ENCODE measurements around the gene AP1B1.
A peak's percentile ranks its signal among the peaks of the same experiment; 100 is the strongest.
"Not testable (repeated sequence)": the region's sequence is repeated elsewhere in the genome, so short reads cannot be mapped to it uniquely, and the experiment has no call there.

Gene AP1B1

DNA sequence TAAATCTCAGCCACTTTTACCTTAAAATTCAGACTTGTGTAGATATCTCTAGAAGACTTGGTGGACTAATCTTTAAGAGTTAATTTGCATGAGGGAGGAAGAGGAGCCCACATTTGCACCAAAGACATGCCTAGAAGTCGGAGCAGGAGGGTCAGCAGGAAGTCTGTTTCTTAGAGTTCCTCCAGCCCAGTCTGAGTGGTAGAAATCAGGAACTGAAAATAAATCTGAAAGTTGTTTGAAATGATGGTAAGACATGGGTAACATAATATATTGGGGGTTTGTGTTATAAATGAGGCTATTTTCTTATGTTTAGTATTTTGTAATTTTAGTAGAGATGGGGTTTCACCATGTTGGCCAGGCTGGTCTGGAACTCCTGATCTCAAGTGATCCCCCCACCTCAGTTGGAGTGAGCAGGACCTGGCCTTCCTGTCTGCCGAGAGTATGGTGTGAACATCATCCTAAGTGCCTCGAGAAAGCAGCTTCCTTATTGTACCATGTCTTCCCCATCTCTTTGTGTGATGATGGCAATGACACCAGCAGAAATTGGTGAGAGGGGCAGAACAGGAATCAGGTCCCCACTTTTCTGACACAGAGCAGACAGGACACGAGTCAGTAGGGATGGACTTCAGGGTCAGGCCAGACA is 23.3 kb upstream of the AP1B1 start:
- not testable (repeated sequence) for H3K9me3 ChIP-seq (replicated peaks; ENCODE audit: low read length); H3K36me3 ChIP-seq (ENCODE audit: insufficient read depth, low read length); H3K9ac ChIP-seq (ENCODE audit: low read depth, low read length); H3K4me3 ChIP-seq (ENCODE audit: low read length); H3K4me1 ChIP-seq (ENCODE audit: control insufficient read depth, insufficient read depth, low read length); H3K4me2 ChIP-seq (ENCODE audit: low read length); H3K27me3 ChIP-seq (ENCODE audit: control insufficient read depth, insufficient read depth, low read length)

DNA sequence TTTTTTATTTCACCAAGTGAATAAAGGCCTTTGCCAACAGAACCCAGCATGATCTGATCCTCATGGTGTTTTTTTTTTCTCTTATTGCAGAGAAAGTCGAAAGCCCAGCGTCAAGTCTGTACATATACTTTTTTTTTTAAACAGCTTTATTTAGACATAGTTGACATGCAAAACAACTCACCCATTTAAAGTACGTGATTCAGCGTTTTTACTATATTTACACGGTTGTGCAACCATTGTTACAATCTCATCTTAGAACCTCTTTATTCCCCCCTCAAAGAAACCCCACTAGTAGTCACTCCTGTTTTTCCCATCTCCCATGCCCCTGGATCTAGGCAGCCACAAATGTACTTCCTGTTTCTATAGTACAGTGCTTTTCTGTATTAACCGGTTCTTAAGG is 20.6 kb upstream of the AP1B1 start:
- H3K9ac ChIP-seq (ENCODE audit: low read depth, low read length) = no peak overlapping the region
- H3K4me2 ChIP-seq (ENCODE audit: low read length) = no peak overlapping the region
- H3K27me3 ChIP-seq (ENCODE audit: control insufficient read depth, insufficient read depth, low read length) = no peaks in the 10 kb centered on the region
- no peaks in the 10 kb centered on the region for H3K4me1 ChIP-seq (ENCODE audit: control insufficient read depth, insufficient read depth, low read length)
- no peaks in the 10 kb centered on the region for H3K9me3 ChIP-seq (replicated peaks; ENCODE audit: low read length)
- H3K36me3 ChIP-seq (ENCODE audit: insufficient read depth, low read length) = no peaks in the 10 kb centered on the region
- H3K4me3 ChIP-seq (ENCODE audit: low read length) = no peak overlapping the region

DNA sequence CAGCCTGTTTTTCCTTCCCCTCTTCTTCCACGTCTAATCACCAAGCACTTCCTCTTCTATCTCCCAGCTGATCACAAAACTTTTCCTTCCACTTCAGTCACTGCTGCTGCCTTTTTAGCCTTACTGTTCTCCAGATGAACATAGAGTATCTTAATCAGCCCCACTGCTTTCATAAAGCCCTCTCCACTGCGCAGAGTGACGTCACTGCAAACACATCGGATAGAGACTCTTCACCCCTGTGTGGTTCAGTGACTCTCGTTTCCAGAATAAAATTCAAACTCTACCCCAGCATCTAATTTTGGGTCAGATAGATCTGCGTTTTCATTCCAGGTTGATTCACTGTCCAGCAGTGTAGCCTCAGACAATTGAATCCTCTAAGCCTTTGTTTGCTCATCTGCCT is 13.2 kb upstream of the AP1B1 start:
- not testable (repeated sequence) for H3K9me3 ChIP-seq (replicated peaks; ENCODE audit: low read length); H3K9ac ChIP-seq (ENCODE audit: low read depth, low read length); H3K4me1 ChIP-seq (ENCODE audit: control insufficient read depth, insufficient read depth, low read length); H3K4me2 ChIP-seq (ENCODE audit: low read length); H3K4me3 ChIP-seq (ENCODE audit: low read length); H3K36me3 ChIP-seq (ENCODE audit: insufficient read depth, low read length)
- H3K27me3 ChIP-seq (ENCODE audit: control insufficient read depth, insufficient read depth, low read length) = peaks cover 26% of the 10 kb centered on the region

DNA sequence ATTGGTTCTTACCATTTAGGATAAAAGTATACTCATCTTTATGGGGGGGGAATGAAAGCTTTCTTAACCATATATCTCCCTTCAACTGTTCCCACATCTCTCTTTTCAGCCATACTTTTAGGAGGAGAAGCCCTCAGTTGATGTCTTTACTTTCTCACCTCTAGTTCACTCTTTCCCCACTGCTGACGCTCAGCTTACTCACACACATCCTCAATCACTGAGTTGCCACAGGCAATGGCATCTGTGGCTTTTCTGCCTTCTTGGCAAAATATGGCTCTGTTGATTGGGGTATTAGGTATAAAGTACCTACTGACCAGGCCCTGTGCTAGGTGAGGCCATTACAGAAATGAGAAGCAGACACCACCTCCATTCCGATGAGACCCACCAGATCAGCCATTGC is 12.2 kb upstream of the AP1B1 start:
- no peak overlapping the region for H3K9ac ChIP-seq (ENCODE audit: low read depth, low read length)
- no peaks in the 10 kb centered on the region for H3K36me3 ChIP-seq (ENCODE audit: insufficient read depth, low read length)
- peaks cover 26% of the 10 kb centered on the region for H3K27me3 ChIP-seq (ENCODE audit: control insufficient read depth, insufficient read depth, low read length)
- H3K4me2 ChIP-seq (ENCODE audit: low read length) = no peak overlapping the region
- H3K9me3 ChIP-seq (replicated peaks; ENCODE audit: low read length) = no peaks in the 10 kb centered on the region
- no peaks in the 10 kb centered on the region for H3K4me1 ChIP-seq (ENCODE audit: control insufficient read depth, insufficient read depth, low read length)
- no peak overlapping the region for H3K4me3 ChIP-seq (ENCODE audit: low read length)

DNA sequence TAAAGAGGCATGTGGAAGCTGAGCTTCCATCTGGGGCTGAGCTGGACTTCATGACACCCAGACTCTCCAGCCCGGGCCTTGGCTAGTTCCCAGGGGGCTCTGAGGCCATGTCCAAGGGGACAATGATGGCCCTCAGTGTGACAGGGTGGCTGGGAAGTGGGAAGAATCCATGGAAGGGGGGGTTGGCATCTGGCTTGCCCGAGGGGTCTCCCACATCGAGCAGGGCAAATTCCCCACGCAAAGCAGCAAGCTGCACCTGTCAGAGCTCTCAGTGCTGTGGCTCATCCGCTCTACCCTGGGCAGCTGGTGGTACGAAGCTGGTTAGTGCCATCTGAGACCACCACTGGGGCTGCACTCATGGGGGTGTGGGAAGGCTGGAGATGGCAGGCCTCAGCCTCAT is 9.4 kb upstream of the AP1B1 start:
- Histone ChIP-seq H3K9me3 (replicated peaks; ENCODE audit: low read length) (no peaks in the 10 kb centered on the region), H3K4me3 (ENCODE audit: low read length) (no peak overlapping the region), H3K27me3 (ENCODE audit: control insufficient read depth, insufficient read depth, low read length) (peaks cover 26% of the 10 kb centered on the region), H3K9ac (ENCODE audit: low read depth, low read length) (no peak overlapping the region), H3K4me1 (ENCODE audit: control insufficient read depth, insufficient read depth, low read length) (no peaks in the 10 kb centered on the region), H3K36me3 (ENCODE audit: insufficient read depth, low read length) (no peaks in the 10 kb centered on the region), H3K4me2 (ENCODE audit: low read length) (no peak overlapping the region)

DNA sequence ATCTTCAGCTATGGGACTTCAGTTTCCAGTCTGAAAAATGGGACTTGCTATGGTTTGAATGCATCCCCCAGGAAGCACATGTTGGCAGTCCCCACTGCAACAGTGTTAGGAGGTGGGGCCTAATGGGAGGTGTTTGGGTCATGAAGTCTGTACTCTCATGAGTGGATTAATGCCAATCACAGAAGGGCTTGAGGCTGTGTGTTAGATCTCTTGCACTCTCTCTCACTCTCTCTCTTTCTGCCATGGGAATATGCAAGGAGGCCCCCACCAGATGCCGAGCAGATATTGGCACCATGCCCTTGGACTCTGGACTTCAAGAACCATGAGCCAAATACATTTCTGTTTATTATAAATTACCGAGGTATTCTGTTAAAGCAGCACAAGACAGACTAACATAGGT is 7.8 kb upstream of the AP1B1 start:
- Histone ChIP-seq H3K27me3 (ENCODE audit: control insufficient read depth, insufficient read depth, low read length) (peaks cover 16% of the 10 kb centered on the region), H3K36me3 (ENCODE audit: insufficient read depth, low read length) (no peaks in the 10 kb centered on the region), H3K4me3 (ENCODE audit: low read length) (no peak overlapping the region), H3K9me3 (replicated peaks; ENCODE audit: low read length) (no peaks in the 10 kb centered on the region), H3K9ac (ENCODE audit: low read depth, low read length) (no peak overlapping the region), H3K4me1 (ENCODE audit: control insufficient read depth, insufficient read depth, low read length) (no peaks in the 10 kb centered on the region), H3K4me2 (ENCODE audit: low read length) (no peak overlapping the region)

DNA sequence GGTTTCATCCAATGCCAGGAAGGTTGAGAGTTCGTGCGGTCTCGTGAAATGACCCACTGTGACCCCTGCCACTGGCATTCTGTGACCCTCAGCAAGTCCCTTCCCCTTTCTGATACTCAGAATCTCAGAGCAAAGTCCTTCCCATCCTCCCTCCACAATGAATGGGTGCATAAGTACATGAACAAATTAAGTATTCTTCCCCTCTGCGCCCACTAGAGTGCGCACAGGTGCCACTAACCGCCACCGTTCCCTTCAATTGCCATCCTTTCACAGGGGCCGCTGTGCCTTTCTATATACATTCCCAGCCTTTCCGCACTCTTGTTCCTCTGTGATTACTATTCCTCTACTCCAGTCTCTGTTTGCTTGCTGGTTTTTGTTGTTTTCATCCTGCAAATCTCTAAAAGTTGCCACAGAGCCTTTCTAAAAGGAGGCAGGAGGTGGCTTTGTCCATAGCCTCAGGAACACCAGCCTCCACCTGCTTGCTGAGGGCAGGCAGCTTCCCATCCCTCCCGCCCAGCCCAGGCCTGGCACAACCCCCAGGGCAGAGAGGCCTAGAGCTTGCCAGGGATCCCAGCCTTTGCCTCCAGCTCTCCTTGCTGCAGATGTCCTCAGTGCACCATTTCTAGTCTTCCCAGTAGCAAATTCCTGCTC is 6.7 kb upstream of the AP1B1 start:
- Histone ChIP-seq H3K27me3 (ENCODE audit: control insufficient read depth, insufficient read depth, low read length) (peaks cover 12% of the 10 kb centered on the region), H3K4me1 (ENCODE audit: control insufficient read depth, insufficient read depth, low read length) (no peaks in the 10 kb centered on the region), H3K4me3 (ENCODE audit: low read length) (no peak overlapping the region), H3K9ac (ENCODE audit: low read depth, low read length) (no peak overlapping the region), H3K36me3 (ENCODE audit: insufficient read depth, low read length) (no peaks in the 10 kb centered on the region), H3K9me3 (replicated peaks; ENCODE audit: low read length) (no peaks in the 10 kb centered on the region), H3K4me2 (ENCODE audit: low read length) (no peak overlapping the region)

DNA sequence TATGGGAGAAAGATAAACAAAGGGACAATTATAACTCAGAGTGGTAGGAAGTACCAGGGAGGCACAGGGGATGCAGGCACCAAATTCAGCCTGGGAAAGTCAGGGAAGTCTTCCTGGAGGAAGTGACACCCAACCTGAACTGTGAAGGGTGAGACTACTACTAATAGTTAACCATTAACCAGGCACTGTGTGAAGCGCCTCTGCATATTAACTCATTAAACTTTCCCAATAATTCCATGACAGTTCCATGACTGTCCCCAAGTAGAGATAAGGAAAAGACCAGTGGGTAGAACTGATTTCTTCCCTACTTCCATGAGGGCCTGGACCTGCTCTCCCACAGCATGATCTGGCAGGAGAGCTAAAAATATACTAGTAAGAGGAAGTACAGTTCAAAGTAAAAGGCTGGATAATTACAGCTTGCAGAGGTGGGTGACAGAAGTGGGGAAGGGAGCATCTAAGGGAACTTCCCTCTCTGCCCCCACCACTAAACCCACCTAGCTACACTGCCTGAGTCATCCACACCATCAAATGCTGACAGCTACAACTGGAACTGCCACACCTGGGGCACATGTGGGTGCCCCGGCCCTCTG is 4.7 kb upstream of the AP1B1 start:
- no peak overlapping the region for H3K4me2 ChIP-seq (ENCODE audit: low read length)
- no peak overlapping the region for H3K4me3 ChIP-seq (ENCODE audit: low read length)
- H3K9ac ChIP-seq (ENCODE audit: low read depth, low read length) = no peak overlapping the region
- peaks cover 8% of the 10 kb centered on the region for H3K27me3 ChIP-seq (ENCODE audit: control insufficient read depth, insufficient read depth, low read length)
- no peaks in the 10 kb centered on the region for H3K9me3 ChIP-seq (replicated peaks; ENCODE audit: low read length)
- H3K36me3 ChIP-seq (ENCODE audit: insufficient read depth, low read length) = no peaks in the 10 kb centered on the region
- peaks cover 6% of the 10 kb centered on the region for H3K4me1 ChIP-seq (ENCODE audit: control insufficient read depth, insufficient read depth, low read length)

DNA sequence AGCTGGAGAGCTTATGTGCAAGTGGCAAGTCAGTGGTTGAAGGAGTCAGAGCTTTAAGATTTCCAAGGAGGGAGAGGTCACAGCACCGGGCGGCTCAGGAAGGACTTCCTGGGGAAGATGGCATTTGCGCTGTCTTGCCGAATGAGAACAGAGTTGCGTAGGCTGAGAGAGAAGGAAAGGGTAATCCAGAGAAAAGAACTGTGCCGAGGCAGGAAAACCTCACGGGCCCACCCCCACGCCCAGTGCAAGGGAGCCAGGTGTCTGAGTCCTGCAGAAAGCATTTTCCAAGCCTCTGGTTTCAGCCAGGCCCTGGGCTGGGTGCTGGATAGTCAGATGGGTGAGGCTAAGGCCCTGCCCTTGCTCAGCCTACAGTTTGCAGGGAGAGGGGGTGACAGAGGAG is 3.2 kb upstream of the AP1B1 start:
- peaks cover 13% of the 10 kb centered on the region for H3K4me1 ChIP-seq (ENCODE audit: control insufficient read depth, insufficient read depth, low read length)

DNA sequence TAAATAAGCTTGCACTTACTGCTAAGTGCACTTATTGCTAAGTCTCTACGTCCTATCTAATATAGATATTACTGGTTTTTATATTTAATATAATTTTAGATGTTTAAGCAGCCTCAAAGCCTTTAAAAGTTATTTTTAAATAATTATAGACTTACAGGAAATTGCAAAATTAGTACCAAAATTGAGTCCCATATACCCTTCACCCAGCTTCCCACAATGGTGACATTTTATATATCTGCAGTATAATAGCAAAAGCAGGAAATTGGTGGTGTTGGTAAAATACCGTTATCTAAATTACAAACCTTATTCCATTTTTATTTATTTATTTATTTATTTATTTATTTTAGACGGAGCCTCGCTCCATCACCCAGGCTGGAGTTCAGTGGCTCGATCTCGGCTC is 1.9 kb upstream of the AP1B1 start:
- no peak overlapping the region for H3K4me3 ChIP-seq (ENCODE audit: low read length)
- H3K36me3 ChIP-seq (ENCODE audit: insufficient read depth, low read length) = peaks cover 16% of the 10 kb centered on the region
- no peaks in the 10 kb centered on the region for H3K9me3 ChIP-seq (replicated peaks; ENCODE audit: low read length)
- no peaks in the 10 kb centered on the region for H3K27me3 ChIP-seq (ENCODE audit: control insufficient read depth, insufficient read depth, low read length)
- H3K4me1 ChIP-seq (ENCODE audit: control insufficient read depth, insufficient read depth, low read length) = peaks cover 13% of the 10 kb centered on the region
- no peak overlapping the region for H3K9ac ChIP-seq (ENCODE audit: low read depth, low read length)
- H3K4me2 ChIP-seq (ENCODE audit: low read length) = no peak overlapping the region

More for the DNA sequence above, 3.2 kb upstream of the AP1B1 start:
- H3K27me3 ChIP-seq (ENCODE audit: control insufficient read depth, insufficient read depth, low read length) = no peaks in the 10 kb centered on the region
- no peak overlapping the region for H3K4me2 ChIP-seq (ENCODE audit: low read length)
- H3K36me3 ChIP-seq (ENCODE audit: insufficient read depth, low read length) = peaks cover 4% of the 10 kb centered on the region
- H3K9ac ChIP-seq (ENCODE audit: low read depth, low read length) = no peak overlapping the region
- no peaks in the 10 kb centered on the region for H3K9me3 ChIP-seq (replicated peaks; ENCODE audit: low read length)
- H3K4me3 ChIP-seq (ENCODE audit: low read length) = no peak overlapping the region

DNA sequence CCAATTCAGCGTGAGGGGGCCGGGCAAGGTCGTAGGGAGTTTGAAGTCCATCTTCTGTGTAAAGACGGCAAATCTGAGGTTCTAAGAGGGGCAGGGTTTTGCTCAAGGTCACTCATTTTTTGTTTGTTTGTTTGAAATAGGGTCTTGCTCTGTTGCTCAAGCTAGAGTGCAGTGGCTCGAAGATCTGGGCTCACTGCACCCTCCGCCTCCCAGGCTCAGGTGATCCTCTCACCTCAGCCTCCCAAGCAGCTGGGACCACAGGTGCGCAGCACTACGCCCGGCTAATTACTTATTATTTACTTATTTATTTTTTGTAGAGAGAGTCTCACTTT is 355 bp upstream of the AP1B1 start:
- Histone ChIP-seq H3K4me2 (ENCODE audit: low read length) (peak overlapping the region; percentile 91), H3K9ac (ENCODE audit: low read depth, low read length) (peak overlapping the region; percentile 82), H3K9me3 (replicated peaks; ENCODE audit: low read length) (no peaks in the 10 kb centered on the region), H3K4me3 (ENCODE audit: low read length) (peak overlapping the region; percentile 87), H3K36me3 (ENCODE audit: insufficient read depth, low read length) (peaks cover 24% of the 10 kb centered on the region), H3K4me1 (ENCODE audit: control insufficient read depth, insufficient read depth, low read length) (peaks cover 13% of the 10 kb centered on the region), H3K27me3 (ENCODE audit: control insufficient read depth, insufficient read depth, low read length) (no peaks in the 10 kb centered on the region)

DNA sequence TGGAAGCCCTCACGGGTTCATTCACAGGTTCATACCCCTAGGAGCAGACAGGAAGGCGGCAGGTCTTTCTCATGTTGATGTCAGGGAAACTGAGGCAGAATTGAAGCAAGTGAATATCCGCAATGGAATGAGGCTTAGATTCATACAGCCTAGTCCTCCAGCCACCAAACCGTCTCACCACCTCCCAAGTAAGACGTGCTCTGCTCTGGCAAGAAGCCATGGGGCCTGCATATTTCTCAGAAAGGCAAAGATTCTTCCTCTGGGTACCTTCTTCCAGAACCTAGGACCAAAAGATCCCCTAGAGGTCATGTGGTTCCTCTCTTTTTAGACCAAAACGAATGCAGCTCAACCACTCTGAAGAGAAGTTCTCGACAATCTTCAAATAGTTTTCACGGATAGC is 1.7 kb downstream of the AP1B1 start:
- no peak overlapping the region for H3K4me3 ChIP-seq (ENCODE audit: low read length)
- peaks cover 27% of the 10 kb centered on the region for H3K36me3 ChIP-seq (ENCODE audit: insufficient read depth, low read length)

More for the DNA sequence above, 1.7 kb downstream of the AP1B1 start:
- Histone ChIP-seq H3K4me1 (ENCODE audit: control insufficient read depth, insufficient read depth, low read length) (peaks cover 13% of the 10 kb centered on the region), H3K9me3 (replicated peaks; ENCODE audit: low read length) (no peaks in the 10 kb centered on the region), H3K4me2 (ENCODE audit: low read length) (peak overlapping the region; percentile 39), H3K9ac (ENCODE audit: low read depth, low read length) (no peak overlapping the region), H3K27me3 (ENCODE audit: control insufficient read depth, insufficient read depth, low read length) (no peaks in the 10 kb centered on the region)
